Spinal cord (tissue), 10 donors: ENCODE data around the gene PLXNA3. TPM values are rescaled to one million over a fixed set of nuclear protein-coding genes. Genes with fewer than 3 reads are reported as not detected.

Experiments used
- DNase-seq, 6 donors: peaks; one replicate each; pipeline versions ENCODE4 v3.0.0 to v3.0.0-alpha.2; 2013 to 2015; ENCODE audit warnings: low spot score in 6 of 6, low read depth in 4 of 6
- H3K27ac ChIP-seq: one replicate; pipeline ENCODE4 v1.5.1; 2013; ENCODE audit warnings: low read depth, low read length, control low read depth
- H3K27me3 ChIP-seq: one replicate; pipeline ENCODE4 v1.6.1; 2013; ENCODE audit warnings: low read length; ENCODE audit not compliant: control insufficient read depth, insufficient read depth
- H3K36me3 ChIP-seq: one replicate; pipeline ENCODE4 v1.6.1; 2013; ENCODE audit warnings: low read length; ENCODE audit not compliant: control insufficient read depth, insufficient read depth
- H3K4me1 ChIP-seq: one replicate; pipeline ENCODE4 v1.6.1; 2013; ENCODE audit warnings: low read length; ENCODE audit not compliant: control insufficient read depth, insufficient read depth
- H3K4me3 ChIP-seq: one replicate; pipeline ENCODE4 v1.5.1; 2013; ENCODE audit warnings: low read depth, low read length, control low read depth
- H3K9me3 ChIP-seq: one replicate; pipeline ENCODE4 v1.6.1; 2013; ENCODE audit warnings: low read length; ENCODE audit not compliant: control insufficient read depth, insufficient read depth
- WGBS: methylation state at CpG from one replicate; pipeline ENCODE4 v1.1.5; 2013; ENCODE audit warnings: missing lambda C conversion rate; ENCODE audit not compliant: insufficient coverage; 5-methylcytosine and 5-hydroxymethylcytosine counted together
- polyA plus RNA-seq, 2 donors: library from polyadenylated mRNA; unstranded; fragments of 120-200 nt; gene quantifications; one replicate each; pipeline ENCODE4 v1.2.1, GENCODE V29; 2013; ENCODE audit not compliant: insufficient read length in 2 of 2
- small RNA-seq: library from RNA; depleted of rRNA; stranded (forward); fragments of <200 nt; gene quantifications from one replicate; pipeline ENCODE3, GENCODE V24; 2014; ENCODE audit warnings: low replicate concordance
- total RNA-seq, 2 donors: library from RNA; depleted of rRNA in 1 of 2; stranded (reverse); fragments of 120-200 nt in 1 of 2; fragments of >200 nt in 1 of 2; gene quantifications; one replicate each; pipeline versions ENCODE4 v1.2.3 to v1.2.4, GENCODE V29; 2013 to 2014
- donor health status: healthy.

PLXNA3 gene
- total and polyA plus RNA-seq, 4 donors, result 13.3 to 127 (median 58.8) TPM

- DNase-seq, result no peak
- Histone ChIP-seq H3K9me3 (no peaks in the 10 kb centered on the region), H3K27me3 (no peaks in the 10 kb centered on the region)
These were observed 59.2 kb downstream of the PLXNA3 start for GRCh38 chrX:154517101-154517781.

DNA sequence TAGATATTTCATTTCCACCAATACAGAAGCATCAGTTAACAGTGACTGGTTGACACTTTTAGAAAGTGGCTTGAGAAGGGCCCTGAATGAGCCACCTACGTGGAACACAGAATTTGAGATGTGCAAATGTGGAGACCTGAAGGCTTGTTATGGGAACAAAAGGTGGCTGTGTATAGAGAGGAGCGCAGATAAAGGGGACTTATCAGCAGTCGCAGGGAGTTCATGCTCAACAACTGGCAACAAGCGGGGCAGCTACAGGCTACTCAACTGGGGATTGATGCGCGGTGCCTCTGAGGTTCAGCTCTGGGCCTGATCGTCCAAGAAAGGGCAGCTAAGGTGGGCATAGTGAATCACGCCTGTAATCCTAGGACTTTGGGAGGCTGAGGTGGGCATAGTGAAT, 61.3 kb downstream of the PLXNA3 start:
- DNase-seq, result no peak
- H3K27me3 ChIP-seq, result no peaks in the 10 kb centered on the region
- 93% methylated on average over 6 of the region's 8 CpGs for WGBS
- H3K4me3 ChIP-seq, result no peak overlapping the region
- peaks cover 22% of the 10 kb centered on the region for H3K4me1 ChIP-seq
- H3K27ac ChIP-seq, result no peak overlapping the region
- no peaks in the 10 kb centered on the region for H3K36me3 ChIP-seq
- no peaks in the 10 kb centered on the region for H3K9me3 ChIP-seq

More at GRCh38 chrX:154517101-154517781, 59.2 kb downstream of the PLXNA3 start:
- H3K4me1 ChIP-seq, result peaks cover 22% of the 10 kb centered on the region
- H3K4me3 ChIP-seq, result peak overlapping the region; percentile 2
- H3K27ac ChIP-seq, result peak overlapping the region; percentile 88
- WGBS, result 31% methylated on average over 22 of the region's 25 CpGs
- peaks cover 7% of the 10 kb centered on the region for H3K36me3 ChIP-seq

- no peak overlapping the region for H3K4me3 ChIP-seq
- H3K4me1 ChIP-seq, result peaks cover 15% of the 10 kb centered on the region
- no peak overlapping the region for H3K27ac ChIP-seq
- 79% methylated on average over 11 of the region's 14 CpGs for WGBS
- H3K36me3 ChIP-seq, result peaks cover 9% of the 10 kb centered on the region
- H3K27me3 ChIP-seq, result no peaks in the 10 kb centered on the region
- no peak for DNase-seq
- no peaks in the 10 kb centered on the region for H3K9me3 ChIP-seq
These were observed 67.8 kb downstream of the PLXNA3 start for GRCh38 chrX:154525606-154526490.

GRCh38 chrX:154526901-154527675, 69.0 kb downstream of the PLXNA3 start:
- Histone ChIP-seq H3K36me3 (peaks cover 19% of the 10 kb centered on the region), H3K27me3 (no peaks in the 10 kb centered on the region), H3K9me3 (no peaks in the 10 kb centered on the region), H3K27ac (peak overlapping the region; percentile 88), H3K4me1 (peaks cover 15% of the 10 kb centered on the region), H3K4me3 (peak overlapping the region; percentile 26)
- WGBS, result 31% methylated on average over 9 of the region's 15 CpGs
- peak; percentile 44 to 94 (median 57) for DNase-seq

Small RNAs within 50 kb of the gene (small RNA-seq; reads per million reads assigned to genes)
- gene MIR6858, result 0.16 reads per million
- not detected for gene RN7SL697P

Other genes starting within 250 kb of the PLXNA3 start
- gene OPN1MW2, start 238.5 kb upstream of the PLXNA3 start, total RNA-seq, result not detected
- not detected for gene OPN1MW2, start 238.5 kb upstream of the PLXNA3 start, polyA plus RNA-seq
- not detected for gene OPN1MW3, start 200.7 kb upstream of the PLXNA3 start, total RNA-seq
- not detected for gene OPN1MW3, start 200.7 kb upstream of the PLXNA3 start, polyA plus RNA-seq
- gene TEX28, start 163.2 kb upstream of the PLXNA3 start, total RNA-seq, result not detected
- gene TEX28, start 163.2 kb upstream of the PLXNA3 start, polyA plus RNA-seq, result not detected
- gene TKTL1, start 162.5 kb upstream of the PLXNA3 start, total RNA-seq, result 10 to 100 TPM in 1 of 2 donors, 1 to 10 TPM in 1; 1.9 to 14.1 TPM
- 10 to 100 TPM; 17.7 to 22.6 TPM for gene TKTL1, start 162.5 kb upstream of the PLXNA3 start, polyA plus RNA-seq
- gene FLNA, start 83.6 kb upstream of the PLXNA3 start, total RNA-seq, result 100 to 1,000 TPM; 187 to 384 TPM
- gene FLNA, start 83.6 kb upstream of the PLXNA3 start, polyA plus RNA-seq, result 100 to 1,000 TPM; 203 to 271 TPM
- 10 to 100 TPM; 14.1 to 19.5 TPM for gene EMD, start 79.0 kb upstream of the PLXNA3 start, total RNA-seq
- 10 to 100 TPM; 84.4 to 88.1 TPM for gene EMD, start 79.0 kb upstream of the PLXNA3 start, polyA plus RNA-seq
- 1,000 to 10,000 TPM; 1,775 to 3,365 TPM for gene RPL10, start 59.9 kb upstream of the PLXNA3 start, total RNA-seq
- gene RPL10, start 59.9 kb upstream of the PLXNA3 start, polyA plus RNA-seq, result 1,000 to 10,000 TPM; 2,002 to 2,049 TPM
- 10 to 100 TPM; 13.4 to 24.6 TPM for gene DNASE1L1, start 49.0 kb upstream of the PLXNA3 start, total RNA-seq
- 10 to 100 TPM in 1 of 2 donors, 1 to 10 TPM in 1; 9.9 to 16.4 TPM for gene DNASE1L1, start 49.0 kb upstream of the PLXNA3 start, polyA plus RNA-seq
- gene TAFAZZIN, start 46.7 kb upstream of the PLXNA3 start, total RNA-seq, result 10 to 100 TPM; 12.2 to 30.0 TPM
- gene TAFAZZIN, start 46.7 kb upstream of the PLXNA3 start, polyA plus RNA-seq, result 10 to 100 TPM; 48.4 to 65.3 TPM
- gene ATP6AP1, start 29.6 kb upstream of the PLXNA3 start, total RNA-seq, result 10 to 100 TPM; 62.8 to 86.8 TPM
- 100 to 1,000 TPM; 196 to 208 TPM for gene ATP6AP1, start 29.6 kb upstream of the PLXNA3 start, polyA plus RNA-seq
- gene GDI1, start 21.1 kb upstream of the PLXNA3 start, total RNA-seq, result 100 to 1,000 TPM; 185 to 194 TPM
- 100 to 1,000 TPM; 674 to 688 TPM for gene GDI1, start 21.1 kb upstream of the PLXNA3 start, polyA plus RNA-seq
- 10 to 100 TPM; 17.9 to 47.5 TPM for gene FAM50A, start 14.1 kb upstream of the PLXNA3 start, total RNA-seq
- 10 to 100 TPM; 82.1 to 94.8 TPM for gene FAM50A, start 14.1 kb upstream of the PLXNA3 start, polyA plus RNA-seq
- 10 to 100 TPM; 10.0 to 38.5 TPM for gene LAGE3, start 21.0 kb downstream of the PLXNA3 start, total RNA-seq
- 10 to 100 TPM; 43.7 to 46.2 TPM for gene LAGE3, start 21.0 kb downstream of the PLXNA3 start, polyA plus RNA-seq
- 10 to 100 TPM; 29.6 to 32.1 TPM for gene UBL4A, start 28.3 kb downstream of the PLXNA3 start, total RNA-seq
- 10 to 100 TPM; 37.4 to 38.3 TPM for gene UBL4A, start 28.3 kb downstream of the PLXNA3 start, polyA plus RNA-seq
- 10 to 100 TPM in 1 of 2 donors, 1 to 10 TPM in 1; 4.9 to 13.9 TPM for gene SLC10A3, start 32.3 kb downstream of the PLXNA3 start, total RNA-seq
- gene SLC10A3, start 32.3 kb downstream of the PLXNA3 start, polyA plus RNA-seq, result 10 to 100 TPM in 1 of 2 donors, 1 to 10 TPM in 1; 7.9 to 10.7 TPM
- gene FAM3A, start 58.0 kb downstream of the PLXNA3 start, total RNA-seq, result 10 to 100 TPM; 16.1 to 32.7 TPM
- 10 to 100 TPM; 47.2 to 60.3 TPM for gene FAM3A, start 58.0 kb downstream of the PLXNA3 start, polyA plus RNA-seq
- gene G6PD, start 88.6 kb downstream of the PLXNA3 start, total RNA-seq, result 10 to 100 TPM; 18.4 to 31.1 TPM
- gene G6PD, start 88.6 kb downstream of the PLXNA3 start, polyA plus RNA-seq, result 10 to 100 TPM; 41.4 to 45.5 TPM
- gene IKBKG, start 89.3 kb downstream of the PLXNA3 start, total RNA-seq, result 10 to 100 TPM in 1 of 2 donors, 1 to 10 TPM in 1; 7.7 to 16.6 TPM
- 10 to 100 TPM; 23.8 to 23.9 TPM for gene IKBKG, start 89.3 kb downstream of the PLXNA3 start, polyA plus RNA-seq
- not detected for gene CTAG1A, start 126.9 kb downstream of the PLXNA3 start, total RNA-seq
- not detected for gene CTAG1A, start 126.9 kb downstream of the PLXNA3 start, polyA plus RNA-seq
- not detected for gene CTAG1B, start 161.0 kb downstream of the PLXNA3 start, total RNA-seq
- not detected for gene CTAG1B, start 161.0 kb downstream of the PLXNA3 start, polyA plus RNA-seq
- gene CTAG2, start 195.3 kb downstream of the PLXNA3 start, total RNA-seq, result not detected
- not detected for gene CTAG2, start 195.3 kb downstream of the PLXNA3 start, polyA plus RNA-seq